Endothelial cell of coronary artery (primary cell): ENCODE results near the gene RGR. TPM values are rescaled to one million over a fixed set of nuclear protein-coding genes. Genes with fewer than 3 reads are reported as not detected.

Source experiments
- total RNA-seq: library from RNA; depleted of rRNA; stranded (reverse); fragments of >200 nt; gene quantifications from 2 replicates; pipeline ENCODE4 v1.2.3, GENCODE V29; 2014

RGR gene, protein sequence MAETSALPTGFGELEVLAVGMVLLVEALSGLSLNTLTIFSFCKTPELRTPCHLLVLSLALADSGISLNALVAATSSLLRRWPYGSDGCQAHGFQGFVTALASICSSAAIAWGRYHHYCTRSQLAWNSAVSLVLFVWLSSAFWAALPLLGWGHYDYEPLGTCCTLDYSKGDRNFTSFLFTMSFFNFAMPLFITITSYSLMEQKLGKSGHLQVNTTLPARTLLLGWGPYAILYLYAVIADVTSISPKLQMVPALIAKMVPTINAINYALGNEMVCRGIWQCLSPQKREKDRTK
- total RNA-seq: not detected in 2 replicates

DNA sequence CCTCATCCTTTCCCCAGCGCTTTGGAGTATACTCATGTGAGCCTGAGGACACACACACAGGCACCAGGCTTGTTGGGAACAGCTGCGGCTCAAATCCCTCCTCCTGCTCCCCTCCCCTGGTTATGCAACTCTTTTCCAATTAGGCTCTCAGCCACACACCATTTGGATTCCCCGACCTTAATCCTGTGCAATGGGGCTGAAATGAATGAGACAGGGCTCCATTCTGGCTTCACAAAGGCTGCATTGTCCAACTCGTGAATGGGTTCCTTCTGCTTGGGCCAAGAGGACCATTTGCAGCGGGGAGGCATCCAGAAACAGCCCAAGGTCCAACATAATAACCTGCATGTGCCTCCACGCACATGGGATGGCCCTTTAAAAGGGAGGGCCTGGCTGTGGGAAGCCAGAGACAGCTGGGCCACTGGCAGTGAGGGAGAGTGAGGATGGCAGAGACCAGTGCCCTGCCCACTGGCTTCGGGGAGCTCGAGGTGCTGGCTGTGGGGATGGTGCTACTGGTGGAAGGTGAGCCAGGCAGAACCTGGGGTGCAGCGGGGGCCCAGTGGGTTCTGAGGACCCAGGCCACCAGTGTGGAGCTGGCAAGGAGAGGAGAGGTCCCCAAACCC lies at the start of gene RGR:
Gene RGR (plus strand): TSS at position 403 of the 620 bp plus-strand sequence. CDS start 38 bp downstream, at position 441.

DNA sequence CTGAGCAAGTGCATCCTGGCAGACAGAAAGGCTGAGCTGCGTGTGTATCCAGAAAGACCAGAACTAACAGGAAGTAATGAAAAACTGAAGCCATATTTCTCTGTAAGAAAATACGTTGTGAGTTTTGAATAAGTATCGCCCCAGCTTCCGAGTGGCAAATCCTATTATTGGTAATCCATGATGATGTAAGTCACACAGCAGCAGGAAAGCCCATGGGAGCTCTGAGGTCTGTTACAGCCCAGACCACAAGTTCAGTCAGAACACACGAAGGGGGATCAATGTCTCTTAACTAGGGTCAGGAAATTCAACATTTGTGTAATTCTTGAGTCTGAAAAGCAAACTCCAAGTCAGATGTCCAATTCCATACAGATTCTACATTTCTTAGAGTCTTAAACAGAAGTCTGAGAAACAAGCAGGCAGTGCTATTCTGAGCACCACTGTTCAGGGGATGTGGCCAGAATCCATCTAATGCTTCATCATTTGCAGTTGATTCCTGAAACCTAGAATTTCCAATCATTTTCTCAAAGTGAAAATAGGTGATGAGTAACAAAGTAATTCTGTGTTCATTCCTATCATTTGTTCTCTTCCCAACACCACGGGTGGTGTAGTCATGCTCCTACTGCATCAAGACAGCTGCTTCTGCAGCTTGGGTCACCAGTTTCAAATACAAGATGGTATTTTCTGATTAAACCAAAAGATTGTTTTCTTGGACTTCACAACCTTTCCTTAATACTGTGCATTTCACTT lies 19.3 kb upstream of the RGR start, which contains the start of gene LRIT2:
Gene LRIT2 (minus strand): TSS at position 118 of the 747 bp plus-strand sequence. CDS start 24 bp downstream, at position 94.

DNA sequence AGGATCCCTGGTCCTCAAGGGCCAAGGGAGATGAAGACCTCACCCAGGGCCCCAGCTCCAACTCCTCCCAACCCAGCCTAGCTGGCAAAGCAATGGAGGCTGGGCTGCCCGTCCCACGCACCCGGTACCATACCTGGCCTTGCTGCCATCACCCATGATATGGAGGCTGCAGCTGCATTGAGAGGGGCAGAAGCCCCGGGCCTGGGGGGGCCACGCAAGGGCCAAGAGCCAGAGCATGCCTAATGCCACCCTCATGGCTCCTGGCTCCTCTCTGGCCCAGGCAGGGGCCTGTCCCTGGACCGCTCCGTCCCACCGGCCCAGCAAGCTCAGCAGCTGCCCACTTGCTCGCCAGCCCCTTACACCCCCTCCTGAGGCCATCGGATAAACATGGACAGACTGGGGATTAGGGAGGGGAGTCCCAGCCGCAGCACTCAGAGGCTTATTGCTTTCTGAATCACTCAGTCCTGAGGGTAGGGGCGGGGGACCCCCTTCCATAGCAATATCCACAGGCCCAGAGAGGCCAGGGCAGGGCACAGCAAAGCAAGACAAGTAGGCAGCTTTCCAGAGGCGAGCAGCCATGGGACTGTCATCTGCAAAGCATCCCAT lies 3.6 kb upstream of the RGR start, which contains the start of gene LRIT1:
Gene LRIT1 (minus strand): TSS at position 362 of the 606 bp plus-strand sequence. CDS start 107 bp downstream, at position 255.

Other genes starting within 250 kb of the RGR start
- 165 and 179 TPM in 2 replicates for gene GHITM, start 105.5 kb upstream of the RGR start, total RNA-seq
- not detected in 2 replicates for gene GPR15LG, start 71.3 kb upstream of the RGR start, total RNA-seq
- gene CDHR1, start 50.5 kb upstream of the RGR start, total RNA-seq: not detected in 2 replicates
- gene LRIT2, start 19.5 kb upstream of the RGR start, total RNA-seq: not detected in 2 replicates
- not detected in 2 replicates for gene LRIT1, start 3.5 kb upstream of the RGR start, total RNA-seq
- 21.8 and 23.2 TPM in 2 replicates for gene CCSER2, start 83.5 kb downstream of the RGR start, total RNA-seq